GM18511 (cell line): ENCODE measurements around the gene NAT14.
"Not testable (repeated sequence)": the region's sequence is repeated elsewhere in the genome, so short reads cannot be mapped to it uniquely, and the experiment has no call there.

Source experiments
- ATAC-seq: cut with Tn5 transposase; IDR thresholded peaks from one replicate; pipeline ENCODE4 v1.9.1; 2021; ENCODE audit warnings: mild to moderate bottlenecking, moderate library complexity; ENCODE audit not compliant: unreplicated experiment

NAT14 gene

DNA sequence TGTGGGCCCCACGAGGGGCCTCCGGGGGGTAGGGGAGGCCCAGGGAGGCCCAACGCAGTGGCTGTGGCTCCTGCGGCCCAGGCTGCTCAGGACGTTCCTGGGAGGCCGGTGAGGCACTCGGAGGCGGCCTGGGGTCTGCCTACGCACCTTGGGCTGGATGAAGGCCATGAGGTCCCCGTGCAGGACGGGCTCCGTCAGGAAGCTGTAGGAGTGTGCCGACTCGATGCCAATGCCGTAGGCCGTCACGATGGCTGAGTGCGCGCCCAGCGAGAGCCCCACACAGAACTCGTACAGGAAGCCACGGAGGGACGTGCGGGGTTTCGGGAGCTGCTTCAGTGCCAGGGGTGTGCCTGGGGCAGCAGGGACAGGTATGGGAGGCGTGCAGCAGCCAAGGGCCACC lies 46.0 kb downstream of the NAT14 start:
- no peak for ATAC-seq

DNA sequence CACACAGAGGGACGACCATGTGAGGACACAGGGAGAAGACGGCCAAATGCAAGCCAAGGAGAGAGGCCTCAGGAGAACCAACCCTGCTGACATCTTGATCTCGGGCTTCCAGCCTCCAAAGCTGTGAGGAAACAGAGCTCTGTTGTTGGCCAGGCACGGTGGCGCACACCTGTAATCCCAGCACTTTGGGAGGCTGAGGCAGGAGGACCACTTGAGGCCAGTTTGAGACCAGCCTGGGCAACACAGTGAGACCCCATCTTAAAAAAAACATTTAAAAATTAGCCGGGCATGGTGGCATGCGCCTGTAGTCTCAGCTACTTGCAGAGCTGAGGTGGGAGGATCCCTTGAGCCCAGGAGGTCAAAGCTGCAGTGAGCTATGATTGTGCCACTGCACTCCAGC lies 49.3 kb downstream of the NAT14 start:
- not testable (repeated sequence) for ATAC-seq

DNA sequence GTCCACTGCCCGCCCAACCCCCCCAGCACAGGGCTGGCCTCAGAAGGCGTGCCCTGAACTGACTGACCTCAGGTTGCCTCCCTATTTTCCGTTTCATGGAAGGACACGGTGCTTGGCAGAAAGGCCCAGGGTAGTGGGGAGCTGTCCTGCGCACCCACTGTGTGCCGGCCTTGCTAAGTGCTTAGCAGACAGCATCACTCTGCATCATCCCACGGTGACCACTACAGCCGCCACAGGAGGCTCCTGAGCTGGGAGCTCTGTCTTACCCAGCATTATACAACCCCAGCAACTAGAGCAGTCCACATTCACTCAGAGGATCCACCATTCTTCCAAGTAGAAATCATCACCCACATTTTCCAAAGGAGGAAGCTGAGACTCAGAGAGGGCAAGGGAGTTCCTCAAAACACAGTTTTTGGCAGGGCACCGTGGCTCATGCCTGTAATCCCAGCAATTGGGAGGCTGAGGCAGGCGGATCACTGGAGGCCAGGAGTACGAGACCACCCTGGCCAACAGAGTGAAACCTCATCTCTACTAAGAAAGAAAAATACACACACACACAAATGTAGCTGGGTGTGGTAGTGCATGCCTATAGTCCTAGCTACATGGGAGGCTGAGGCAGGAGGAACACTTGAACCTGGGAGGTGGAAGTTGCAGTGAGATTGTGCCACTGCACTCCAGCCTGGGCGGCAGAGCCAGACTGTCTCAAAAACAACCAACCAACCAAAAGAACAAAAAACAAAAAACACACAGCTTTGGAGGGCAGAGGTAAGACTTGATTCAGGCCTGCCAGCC lies 50.4 kb downstream of the NAT14 start:
- ATAC-seq: no peak

GRCh38 chr19:55535965-55536350 lies 51.0 kb downstream of the NAT14 start:
- no peak for ATAC-seq

GRCh38 chr19:55536366-55536765 lies 51.4 kb downstream of the NAT14 start:
- no peak for ATAC-seq
